K562 (cell line): ENCODE results near the gene PRKG1. TPM values are rescaled to one million over a fixed set of nuclear protein-coding genes. Genes with fewer than 3 reads are reported as not detected.

ENCODE experiments used
- ATAC-seq: fragments of 200-7000 bp; cut with Tn5 transposase; 3 replicates; pipeline ENCODE4 v1.9.1; 2020; ENCODE audit warnings: moderate library complexity
- BruUV-seq: library from RNA; stranded (reverse); fragments of 400-500 nt; replicated peaks from 2 replicates; lab custom pipeline; 2021; lab: Mats Ljungman, UMichigan
- CTCF ChIA-PET: fragments of 300-600 bp; formaldehyde crosslinking; extraction: SDS; loops from one replicate; lab custom pipeline; 2021; ENCODE audit warnings: low intra/inter-chr PET ratio; lab: Yijun Ruan, JAX
- POLR2A ChIA-PET: fragments of 300-600, 350-650 bp; sonication (Branson Sonifier 250); formaldehyde crosslinking; extraction: SDS; loops from one replicate; lab custom pipeline; 2021; ENCODE audit warnings: antibody characterized with exemption, inconsistent platforms; lab: Yijun Ruan, JAX
- DNase-seq, 4 experiments: peaks; one replicate each; pipeline versions ENCODE4 v3.0.0 to v3.0.0-alpha.2; 2011 to 2018; ENCODE audit warnings: low spot score in 3 of 4, mixed read lengths in 3 of 4; ENCODE audit errors: extremely low read depth in 1 of 4
- FAIRE-seq: peaks from 2 replicates; lab custom pipeline; 2011; peaks lifted over from hg19 to GRCh38; lab: Jason Lieb, UNC
- H2AFZ ChIP-seq: 2 replicates; pipeline ENCODE4 v1.6.0; 2011; ENCODE audit warnings: low read depth, low read length, control low read depth, inconsistent platforms
- H3K27ac ChIP-seq: fragments of 200-600 bp; 3 replicates; pipeline ENCODE4 v1.8.0; 2011; ENCODE audit warnings: low read depth, mild to moderate bottlenecking, control low read depth, inconsistent platforms, low read length, moderate library complexity, mixed read lengths; ENCODE audit errors: extremely low read depth
- H3K27me3 ChIP-seq, 2 experiments: fragments of 300-600 bp in 1 of 2; 2 replicates in 1 of 2; 3 replicates in 1 of 2; pipeline versions ENCODE4 v1.6.0 to v1.8.0; 2011; ENCODE audit warnings: inconsistent platforms in 2 of 2, low read length in 2 of 2, mild to moderate bottlenecking in 1 of 2, mixed read lengths in 1 of 2, moderate library complexity in 1 of 2; ENCODE audit not compliant: control insufficient read depth in 2 of 2, insufficient read depth in 2 of 2
- H3K36me3 ChIP-seq: fragments of 300-600 bp; 3 replicates; pipeline ENCODE4 v1.8.0; 2011; ENCODE audit warnings: mild to moderate bottlenecking, low read length, inconsistent platforms; ENCODE audit not compliant: control insufficient read depth, insufficient read depth
- H3K4me1 ChIP-seq, 2 experiments: fragments of 200-600 bp in 1 of 2; replicated peaks in 1 of 2; 2 replicates in 1 of 2; 3 replicates in 1 of 2; pipeline versions ENCODE4 v1.5.1 to v1.8.0; 2011; ENCODE audit warnings: inconsistent platforms in 2 of 2, low read length in 2 of 2, mild to moderate bottlenecking in 1 of 2, mixed read lengths in 1 of 2, moderate library complexity in 1 of 2; ENCODE audit not compliant: control insufficient read depth in 2 of 2, insufficient read depth in 2 of 2
- H3K4me2 ChIP-seq: 2 replicates; pipeline ENCODE4 v1.6.1; 2011; ENCODE audit warnings: low read length, control low read depth, inconsistent platforms, mixed read lengths; ENCODE audit not compliant: insufficient read depth
- H3K4me3 ChIP-seq: fragments of 200-600 bp; sonication (generic), shearing (Covaris generic); 2 replicates; pipeline ENCODE4 v1.5.1; 2016; ENCODE audit warnings: control low read depth, inconsistent platforms
- H3K79me2 ChIP-seq: fragments of 200-600 bp; 3 replicates; pipeline ENCODE4 v1.8.0; 2011; ENCODE audit warnings: low read length, inconsistent platforms; ENCODE audit not compliant: control insufficient read depth, insufficient read depth
- H3K9ac ChIP-seq, 2 experiments: 2 replicates each; pipeline versions ENCODE4 v1.6.0 to v1.6.1; 2011; ENCODE audit warnings: low read depth in 2 of 2, low read length in 2 of 2, control low read depth in 1 of 2, inconsistent platforms in 1 of 2, mild to moderate bottlenecking in 1 of 2, mixed read lengths in 1 of 2; ENCODE audit not compliant: insufficient read depth in 1 of 2
- H3K9me1 ChIP-seq: one replicate; pipeline ENCODE4 v1.6.0; 2011; ENCODE audit warnings: inconsistent platforms, mild to moderate bottlenecking, low read length, moderate library complexity; ENCODE audit not compliant: control insufficient read depth, insufficient read depth
- H3K9me3 ChIP-seq: replicated peaks from 2 replicates; pipeline ENCODE4 v1.5.1; 2011; ENCODE audit warnings: low read depth, low read length, inconsistent platforms; ENCODE audit not compliant: control insufficient read depth, insufficient read depth
- H4K20me1 ChIP-seq: replicated peaks from 2 replicates; pipeline ENCODE4 v1.6.1; 2011; ENCODE audit warnings: low read length, inconsistent platforms, mixed read lengths; ENCODE audit not compliant: control insufficient read depth, insufficient read depth
- E2F5 ChIP-seq: sonication (generic); formaldehyde crosslinking; IDR thresholded peaks from 2 replicates; pipeline ENCODE4 v1.8.0; 2022; ENCODE audit warnings: mild to moderate bottlenecking, missing genetic modification reagents
- EP400 ChIP-seq: fragments of 450-650 bp; IDR thresholded peaks from 2 replicates; pipeline ENCODE4 v1.6.1; 2017; ENCODE audit warnings: antibody characterized with exemption, mild to moderate bottlenecking, moderate library complexity
- GATA2 ChIP-seq: sonication (generic); formaldehyde crosslinking; IDR thresholded peaks from 2 replicates; pipeline ENCODE4 v1.4.0; 2020; ENCODE audit warnings: mild to moderate bottlenecking, missing genetic modification reagents
- GMEB1 ChIP-seq: fragments of 250-450 bp; sonication (Bioruptor Pico); IDR thresholded peaks from 2 replicates; pipeline ENCODE4 v1.4.0; 2020; ENCODE audit warnings: mild to moderate bottlenecking
- MAFF ChIP-seq: IDR thresholded peaks from 2 replicates; pipeline ENCODE4 v1.6.1; 2012; ENCODE audit warnings: low read length, improper control_type of control experiment
- MAX ChIP-seq: sonication (generic); formaldehyde crosslinking; IDR thresholded peaks from 2 replicates; pipeline ENCODE4 v1.9.0; 2022; ENCODE audit warnings: mild to moderate bottlenecking, missing genetic modification reagents
- NFXL1 ChIP-seq: fragments of 450-650 bp; formaldehyde crosslinking; IDR thresholded peaks from 2 replicates; pipeline ENCODE4 v1.4.0; 2021; ENCODE audit warnings: mild to moderate bottlenecking
- PTTG1 ChIP-seq: fragments of 450-650 bp; IDR thresholded peaks from 2 replicates; pipeline ENCODE4 v1.6.1; 2016; ENCODE audit warnings: low read depth, mild to moderate bottlenecking, missing genetic modification characterization, missing compliant biosample characterization
- RBM15 ChIP-seq: fragments of 200-400 bp; formaldehyde crosslinking; IDR thresholded peaks from 2 replicates; pipeline ENCODE4 v1.6.1; 2018; ENCODE audit warnings: mild to moderate bottlenecking, low read length, moderate library complexity; ENCODE audit not compliant: insufficient read depth
- RREB1 ChIP-seq: fragments of 250-450 bp; sonication (Bioruptor Pico); IDR thresholded peaks from 2 replicates; pipeline ENCODE4 v1.4.0; 2020
- SIX5 ChIP-seq, 2 experiments: IDR thresholded peaks; 2 replicates each; pipeline ENCODE4 v1.6.1; 2011; ENCODE audit warnings: low read length in 2 of 2, borderline replicate concordance in 1 of 2, low read depth in 1 of 2, mild to moderate bottlenecking in 1 of 2, moderate library complexity in 1 of 2; ENCODE audit not compliant: insufficient read depth in 1 of 2
- YBX1 ChIP-seq: fragments of 450-650 bp; IDR thresholded peaks from 2 replicates; pipeline ENCODE4 v1.7.1; 2016; ENCODE audit warnings: mild to moderate bottlenecking
- ZBTB17 ChIP-seq: fragments of 450-650 bp; formaldehyde crosslinking; IDR thresholded peaks from 2 replicates; pipeline ENCODE4 v1.4.0; 2020; ENCODE audit warnings: mild to moderate bottlenecking
- ZEB2 ChIP-seq: fragments of 450-650 bp; IDR thresholded peaks from 2 replicates; pipeline ENCODE4 v1.6.1; 2016
- ZNF175 ChIP-seq: fragments of 200-800 bp; sonication (Bioruptor generic); IDR thresholded peaks from 2 replicates; pipeline ENCODE4 v1.6.1; 2016; ENCODE audit warnings: low read depth, mild to moderate bottlenecking, missing genetic modification characterization, missing compliant biosample characterization
- ZNF217 ChIP-seq: sonication (generic); formaldehyde crosslinking; IDR thresholded peaks from 2 replicates; pipeline ENCODE4 v1.8.0; 2022; ENCODE audit warnings: mild to moderate bottlenecking, missing genetic modification reagents
- ZNF785 ChIP-seq: fragments of 250-450 bp; sonication (Bioruptor Pico); IDR thresholded peaks from 2 replicates; pipeline ENCODE4 v1.4.0; 2020; ENCODE audit warnings: mild to moderate bottlenecking
- in situ Hi-C: fragments of 300-500 bp; cut with MboI; formaldehyde crosslinking; loops from 4 replicates; pipeline ENCODE4 v1.15.0; 2018; ENCODE audit warnings: inconsistent platforms, mixed read lengths
- intact Hi-C: fragments of 100-400 bp; cut with micrococcal nuclease; formaldehyde crosslinking; loops from 2 replicates; pipeline ENCODE4 v1.14.2; 2022
- polyA plus RNA-seq, 8 experiments: library from polyadenylated mRNA; depleted of rRNA in 4 of 8; stranded (reverse) in 5 of 8; unstranded in 3 of 8; fragments of >200 nt; fragmentation: Nextera tagmentation in 2 of 8; fragmentation: Illumina TruSeq in 1 of 8; extraction: Ambion mirVana in 2 of 8; extraction: Trizol in 1 of 8; gene quantifications; 2 replicates each; pipeline versions ENCODE4 v1.2.1 to v1.2.3, GENCODE V29; 2011 to 2014; ENCODE audit warnings: inconsistent platforms in 1 of 8, missing spikeins in 1 of 8
- total RNA-seq, 7 experiments: library from RNA; depleted of rRNA in 6 of 7; stranded (reverse); fragments of >200 nt in 6 of 7; fragmentation: Illumina TruSeq in 2 of 7; extraction: Trizol in 2 of 7; gene quantifications; 2 replicates each; pipeline versions ENCODE4 v1.2.1 to v1.2.3, GENCODE V29; 2011 to 2021; ENCODE audit warnings: low replicate concordance in 1 of 7

Gene PRKG1
- total and polyA plus RNA-seq, 9 of the 15 experiments (the other 6 are each of a cell fraction or from before 2014, with no cell fraction given), result 0.22 TPM; not detected in 8

- ChIA-PET CTCF (no interaction called here), POLR2A (no interaction called here)
- Histone ChIP-seq H4K20me1 (no peaks in the 10 kb centered on the region), H3K4me1 (no peaks in the 10 kb centered on the region), H3K4me3 (no peak overlapping the region), H3K9me1 (no peaks in the 10 kb centered on the region), H3K9me3 (no peaks in the 10 kb centered on the region), H3K27ac (no peak overlapping the region), H3K36me3 (no peaks in the 10 kb centered on the region), H2AFZ (no peak overlapping the region), H3K27me3 (no peaks in the 10 kb centered on the region), H3K9ac (no peak overlapping the region), H3K79me2 (no peaks in the 10 kb centered on the region), H3K4me2 (no peak overlapping the region)
- in situ Hi-C loops, result no loop called here
- no TSS peak for BruUV-seq
- ATAC-seq (no peak), DNase-seq (no peak), FAIRE-seq (no peak)
- intact Hi-C loops, result no loop called here
- no peak for TF ChIP-seq RREB1 (CRISPR knock-in tag)
- no peak for TF ChIP-seq ZEB2
- no peak for TF ChIP-seq MAFF
- TF ChIP-seq RBM15, result no peak
- no peak for TF ChIP-seq PTTG1 (tag)
- TF ChIP-seq NFXL1, result no peak
- no peak for TF ChIP-seq GATA2 (CRISPR knock-in tag)
- TF ChIP-seq ZNF785 (CRISPR knock-in tag), result no peak
- no peak for TF ChIP-seq MAX (CRISPR knock-in tag)
- no peak for TF ChIP-seq YBX1
- TF ChIP-seq ZNF175, result no peak
- no peak for TF ChIP-seq SIX5 (IDR thresholded peaks at IDR 0.05; ENCODE audit: borderline replicate concordance in 1 of 2, insufficient read depth in 1 of 2, low read depth in 1 of 2, low read length in 2 of 2)
- TF ChIP-seq ZNF217 (CRISPR knock-in tag), result no peak
- no peak for TF ChIP-seq EP400
- TF ChIP-seq ZBTB17 (CRISPR knock-in tag), result no peak
- TF ChIP-seq E2F5 (CRISPR knock-in tag), result no peak
- TF ChIP-seq GMEB1, result no peak
Measured at GRCh38 chr10:51878695-51879094, 804.4 kb downstream of the PRKG1 start.
